Measurements from ENCODE around the gene CELSR3.

Gene CELSR3

GRCh38 chr3:48686538-48687219 is 24.0 kb upstream of the CELSR3 start:
- Histone ChIP-seq H3K4me1 (ENCODE audit: insufficient read depth, insufficient read length) (peaks cover 12% of the 10 kb centered on the region), H3K36me3 (ENCODE audit: insufficient read depth, insufficient read length, low read length) (peaks cover 65% of the 10 kb centered on the region), H3K9me3 (ENCODE audit: insufficient read depth, low read length) (no peaks in the 10 kb centered on the region), H3K4me3 (ENCODE audit: insufficient read length, low read depth) (no peak overlapping the region), H3K27me3 (ENCODE audit: insufficient read depth, insufficient read length) (no peaks in the 10 kb centered on the region), H3K9ac (ENCODE audit: insufficient read length, low read depth) (no peak overlapping the region)
- TF ChIP-seq SUZ12 (IDR thresholded peaks at IDR 0.05; ENCODE audit: extremely low read depth, insufficient read depth, insufficient read length) (no peak), YY1 (IDR thresholded peaks at IDR 0.05; ENCODE audit: insufficient read depth, insufficient read length) (no peak), ZNF274 (IDR thresholded peaks at IDR 0.05; ENCODE audit: low read depth, low read length) (no peak)
- no peak for DNase-seq (ENCODE audit: low read depth, low spot score)

- TF ChIP-seq YY1 (IDR thresholded peaks at IDR 0.05; ENCODE audit: insufficient read depth, insufficient read length) (no peak), SUZ12 (IDR thresholded peaks at IDR 0.05; ENCODE audit: extremely low read depth, insufficient read depth, insufficient read length) (no peak), ZNF274 (IDR thresholded peaks at IDR 0.05; ENCODE audit: low read depth, low read length) (no peak)
- Histone ChIP-seq H3K4me1 (ENCODE audit: insufficient read depth, insufficient read length) (peaks cover 12% of the 10 kb centered on the region), H3K27me3 (ENCODE audit: insufficient read depth, insufficient read length) (no peaks in the 10 kb centered on the region), H3K4me3 (ENCODE audit: insufficient read length, low read depth) (peak within 1 kb of the TSS; percentile 96), H3K9me3 (ENCODE audit: insufficient read depth, low read length) (no peaks in the 10 kb centered on the region), H3K36me3 (ENCODE audit: insufficient read depth, insufficient read length, low read length) (peaks cover 65% of the 10 kb centered on the region), H3K9ac (ENCODE audit: insufficient read length, low read depth) (peak within 1 kb of the TSS; percentile 97)
- peak; percentile 77 for DNase-seq (ENCODE audit: low read depth, low spot score)
These were observed 23.2 kb upstream of the CELSR3 start, which contains the start of gene NCKIPSD for GRCh38 chr3:48685603-48686511. NCKIPSD (minus strand) TSS chr3:48685915; CDS start chr3:48685807, 108 bp downstream.

GRCh38 chr3:48685293-48685602 is 22.6 kb upstream of the CELSR3 start:
- peaks cover 65% of the 10 kb centered on the region for H3K36me3 ChIP-seq (ENCODE audit: insufficient read depth, insufficient read length, low read length)
- peak overlapping the region; percentile 96 for H3K4me3 ChIP-seq (ENCODE audit: insufficient read length, low read depth)
- H3K9me3 ChIP-seq (ENCODE audit: insufficient read depth, low read length): no peaks in the 10 kb centered on the region
- H3K4me1 ChIP-seq (ENCODE audit: insufficient read depth, insufficient read length): peaks cover 18% of the 10 kb centered on the region
- no peak for TF ChIP-seq ZNF274 (IDR thresholded peaks at IDR 0.05; ENCODE audit: low read depth, low read length)
- no peak for TF ChIP-seq SUZ12 (IDR thresholded peaks at IDR 0.05; ENCODE audit: extremely low read depth, insufficient read depth, insufficient read length)
- no peak for TF ChIP-seq YY1 (IDR thresholded peaks at IDR 0.05; ENCODE audit: insufficient read depth, insufficient read length)
- no peak for DNase-seq (ENCODE audit: low read depth, low spot score)
- H3K27me3 ChIP-seq (ENCODE audit: insufficient read depth, insufficient read length): no peaks in the 10 kb centered on the region
- peak overlapping the region; percentile 97 for H3K9ac ChIP-seq (ENCODE audit: insufficient read length, low read depth)

GRCh38 chr3:48684480-48685143 is 21.9 kb upstream of the CELSR3 start:
- H3K36me3 ChIP-seq (ENCODE audit: insufficient read depth, insufficient read length, low read length): peaks cover 65% of the 10 kb centered on the region
- peak overlapping the region; percentile 97 for H3K9ac ChIP-seq (ENCODE audit: insufficient read length, low read depth)
- no peak for DNase-seq (ENCODE audit: low read depth, low spot score)
- peaks cover 19% of the 10 kb centered on the region for H3K4me1 ChIP-seq (ENCODE audit: insufficient read depth, insufficient read length)
- no peaks in the 10 kb centered on the region for H3K27me3 ChIP-seq (ENCODE audit: insufficient read depth, insufficient read length)
- H3K4me3 ChIP-seq (ENCODE audit: insufficient read length, low read depth): peak overlapping the region; percentile 96
- TF ChIP-seq YY1 (IDR thresholded peaks at IDR 0.05; ENCODE audit: insufficient read depth, insufficient read length): no peak
- no peak for TF ChIP-seq ZNF274 (IDR thresholded peaks at IDR 0.05; ENCODE audit: low read depth, low read length)
- no peak for TF ChIP-seq SUZ12 (IDR thresholded peaks at IDR 0.05; ENCODE audit: extremely low read depth, insufficient read depth, insufficient read length)
- no peaks in the 10 kb centered on the region for H3K9me3 ChIP-seq (ENCODE audit: insufficient read depth, low read length)

GRCh38 chr3:48684054-48684349 is 21.3 kb upstream of the CELSR3 start:
- peak overlapping the region; percentile 97 for H3K9ac ChIP-seq (ENCODE audit: insufficient read length, low read depth)
- DNase-seq (ENCODE audit: low read depth, low spot score): no peak
- H3K4me1 ChIP-seq (ENCODE audit: insufficient read depth, insufficient read length): peaks cover 22% of the 10 kb centered on the region
- TF ChIP-seq SUZ12 (IDR thresholded peaks at IDR 0.05; ENCODE audit: extremely low read depth, insufficient read depth, insufficient read length) (no peak), YY1 (IDR thresholded peaks at IDR 0.05; ENCODE audit: insufficient read depth, insufficient read length) (no peak), ZNF274 (IDR thresholded peaks at IDR 0.05; ENCODE audit: low read depth, low read length) (no peak)
- H3K36me3 ChIP-seq (ENCODE audit: insufficient read depth, insufficient read length, low read length): peaks cover 65% of the 10 kb centered on the region
- H3K9me3 ChIP-seq (ENCODE audit: insufficient read depth, low read length): no peaks in the 10 kb centered on the region
- H3K27me3 ChIP-seq (ENCODE audit: insufficient read depth, insufficient read length): no peaks in the 10 kb centered on the region
- peak overlapping the region; percentile 10 for H3K4me3 ChIP-seq (ENCODE audit: insufficient read length, low read depth)

- Histone ChIP-seq H3K9ac (ENCODE audit: insufficient read length, low read depth) (no peak overlapping the region), H3K4me3 (ENCODE audit: insufficient read length, low read depth) (no peak overlapping the region), H3K9me3 (ENCODE audit: insufficient read depth, low read length) (no peaks in the 10 kb centered on the region), H3K4me1 (ENCODE audit: insufficient read depth, insufficient read length) (peaks cover 22% of the 10 kb centered on the region), H3K36me3 (ENCODE audit: insufficient read depth, insufficient read length, low read length) (peaks cover 65% of the 10 kb centered on the region), H3K27me3 (ENCODE audit: insufficient read depth, insufficient read length) (no peaks in the 10 kb centered on the region)
- no peak for TF ChIP-seq ZNF274 (IDR thresholded peaks at IDR 0.05; ENCODE audit: low read depth, low read length)
- TF ChIP-seq YY1 (IDR thresholded peaks at IDR 0.05; ENCODE audit: insufficient read depth, insufficient read length): no peak
- no peak for TF ChIP-seq SUZ12 (IDR thresholded peaks at IDR 0.05; ENCODE audit: extremely low read depth, insufficient read depth, insufficient read length)
- DNase-seq (ENCODE audit: low read depth, low spot score): no peak
These were observed 20.1 kb upstream of the CELSR3 start for GRCh38 chr3:48682786-48683185.

All from NT2/D1 (cell line).